Skeletal muscle tissue (tissue), 4 donors: ENCODE results near the gene CREBBP. TPM values are rescaled to one million over a fixed set of nuclear protein-coding genes. Genes with fewer than 3 reads are reported as not detected.

Source experiments
- H3K27ac ChIP-seq: one replicate; pipeline ENCODE4 v1.7.0; 2013; ENCODE audit warnings: mild to moderate bottlenecking, low read depth, low read length, inconsistent platforms
- H3K27me3 ChIP-seq, 3 donors: one replicate each; pipeline ENCODE4 v1.7.0; 2013; ENCODE audit warnings: low read length in 3 of 3; ENCODE audit not compliant: control insufficient read depth in 3 of 3, insufficient read depth in 3 of 3
- H3K36me3 ChIP-seq, 3 donors: one replicate each; pipeline ENCODE4 v1.7.0; 2013; ENCODE audit warnings: low read length in 3 of 3; ENCODE audit not compliant: control insufficient read depth in 3 of 3, insufficient read depth in 3 of 3
- H3K4me1 ChIP-seq, 3 donors: one replicate each; pipeline ENCODE4 v1.7.0; 2013; ENCODE audit warnings: low read length in 3 of 3, mild to moderate bottlenecking in 3 of 3; ENCODE audit not compliant: control insufficient read depth in 3 of 3, insufficient read depth in 3 of 3
- H3K4me3 ChIP-seq, 3 donors: one replicate each; pipeline ENCODE4 v1.7.0; 2013; ENCODE audit warnings: low read length in 3 of 3
- H3K9ac ChIP-seq, 3 donors: one replicate each; pipeline ENCODE4 v1.7.0; 2013; ENCODE audit warnings: low read length in 3 of 3, mild to moderate bottlenecking in 3 of 3, moderate library complexity in 2 of 3, low read depth in 1 of 3
- H3K9me3 ChIP-seq, 3 donors: one replicate each; pipeline ENCODE4 v1.7.0; 2013; ENCODE audit warnings: low read length in 3 of 3; ENCODE audit not compliant: control insufficient read depth in 3 of 3
- total RNA-seq: library from RNA; depleted of rRNA; stranded (reverse); fragments of >200 nt; gene quantifications from one replicate; pipeline ENCODE4 v1.2.3, GENCODE V29; 2014
- donor health status: Osteomylitis.

Gene CREBBP
- total RNA-seq, 1 donor from 2014 or later: 49.6 TPM

- H3K9ac ChIP-seq: no peak overlapping the region
- H3K27ac ChIP-seq: no peak overlapping the region
- H3K4me3 ChIP-seq: no peak overlapping the region
- no peaks in the 10 kb centered on the region for H3K27me3 ChIP-seq
- H3K36me3 ChIP-seq: peaks cover 73 to 77% (median 76%) of the 10 kb centered on the region in 3 donors
- no peaks in the 10 kb centered on the region for H3K9me3 ChIP-seq
- H3K4me1 ChIP-seq: no peaks in the 10 kb centered on the region
These were observed 145.7 kb downstream of the CREBBP start for GRCh38 chr16:3734758-3735221.

- no peaks in the 10 kb centered on the region for H3K27me3 ChIP-seq
- no peaks in the 10 kb centered on the region for H3K9me3 ChIP-seq
- H3K27ac ChIP-seq: no peak overlapping the region
- peaks cover 73 to 77% (median 76%) of the 10 kb centered on the region in 3 donors for H3K36me3 ChIP-seq
- no peak overlapping the region for H3K4me3 ChIP-seq
- no peak overlapping the region for H3K9ac ChIP-seq
- no peaks in the 10 kb centered on the region for H3K4me1 ChIP-seq
These were observed 146.3 kb downstream of the CREBBP start for GRCh38 chr16:3734084-3734757.

GRCh38 chr16:3732171-3732570, 148.3 kb downstream of the CREBBP start:
- Histone ChIP-seq H3K9me3 (no peaks in the 10 kb centered on the region), H3K9ac (no peak overlapping the region), H3K27ac (no peak overlapping the region), H3K36me3 (peaks cover 79 to 80% (median 79%) of the 10 kb centered on the region in 3 donors), H3K27me3 (no peaks in the 10 kb centered on the region), H3K4me3 (no peak overlapping the region), H3K4me1 (no peaks in the 10 kb centered on the region)

- Histone ChIP-seq H3K27me3 (no peaks in the 10 kb centered on the region), H3K27ac (no peak overlapping the region), H3K36me3 (peaks cover 71 to 74% (median 71%) of the 10 kb centered on the region in 3 donors), H3K4me1 (no peaks in the 10 kb centered on the region), H3K9ac (no peak overlapping the region), H3K4me3 (no peak overlapping the region), H3K9me3 (no peaks in the 10 kb centered on the region)
These were observed 149.2 kb downstream of the CREBBP start for GRCh38 chr16:3731126-3731935.

- H3K9ac ChIP-seq: no peak overlapping the region
- H3K4me3 ChIP-seq: no peak overlapping the region
- H3K36me3 ChIP-seq: peaks cover 62 to 69% (median 62%) of the 10 kb centered on the region in 3 donors
These were observed 150.1 kb downstream of the CREBBP start for GRCh38 chr16:3730161-3731125.

GRCh38 chr16:3729161-3730112, 151.1 kb downstream of the CREBBP start:
- no peak overlapping the region for H3K27ac ChIP-seq
- H3K4me1 ChIP-seq: no peaks in the 10 kb centered on the region
- no peaks in the 10 kb centered on the region for H3K9me3 ChIP-seq
- H3K9ac ChIP-seq: no peak overlapping the region
- peaks cover 52 to 59% (median 54%) of the 10 kb centered on the region in 3 donors for H3K36me3 ChIP-seq
- no peak overlapping the region for H3K4me3 ChIP-seq
- H3K27me3 ChIP-seq: no peaks in the 10 kb centered on the region

More at GRCh38 chr16:3730161-3731125, 150.1 kb downstream of the CREBBP start:
- Histone ChIP-seq H3K27ac (no peak overlapping the region), H3K4me1 (no peaks in the 10 kb centered on the region), H3K9me3 (no peaks in the 10 kb centered on the region), H3K27me3 (no peaks in the 10 kb centered on the region)

GRCh38 chr16:3728424-3729160, 151.9 kb downstream of the CREBBP start:
- H3K4me3 ChIP-seq: no peak overlapping the region
- no peaks in the 10 kb centered on the region for H3K4me1 ChIP-seq
- peaks cover 46 to 53% (median 48%) of the 10 kb centered on the region in 3 donors for H3K36me3 ChIP-seq
- no peaks in the 10 kb centered on the region for H3K9me3 ChIP-seq
- H3K27me3 ChIP-seq: no peaks in the 10 kb centered on the region
- no peak overlapping the region for H3K9ac ChIP-seq
- H3K27ac ChIP-seq: no peak overlapping the region

- H3K4me3 ChIP-seq: no peak overlapping the region
- H3K27me3 ChIP-seq: no peaks in the 10 kb centered on the region
- no peaks in the 10 kb centered on the region for H3K4me1 ChIP-seq
- peaks cover 46 to 53% (median 46%) of the 10 kb centered on the region in 3 donors for H3K36me3 ChIP-seq
- H3K9me3 ChIP-seq: no peaks in the 10 kb centered on the region
- H3K27ac ChIP-seq: no peak overlapping the region
- H3K9ac ChIP-seq: no peak overlapping the region
These were observed 152.6 kb downstream of the CREBBP start for GRCh38 chr16:3727806-3728381.
